Thyroid gland (tissue), 4 donors: ENCODE measurements around the gene PSMD5.

ENCODE experiments used
- CTCF ChIP-seq, 6 experiments: fragments of 200-600 bp in 3 of 6; fragments of 450-650 bp in 3 of 6; sonication (generic) in 3 of 6; IDR thresholded peaks; one replicate each; pipeline ENCODE4 v1.5.1; 2016 to 2019; ENCODE audit warnings: antibody characterized with exemption in 6 of 6, mild to moderate bottlenecking in 2 of 6, inconsistent platforms in 1 of 6, moderate library complexity in 1 of 6
- POLR2A ChIP-seq, 2 donors: fragments of 450-650 bp; IDR thresholded peaks; one replicate each; pipeline ENCODE4 v1.6.1; 2017; ENCODE audit warnings: antibody characterized with exemption in 2 of 2, mild to moderate bottlenecking in 2 of 2, moderate library complexity in 1 of 2

DNA sequence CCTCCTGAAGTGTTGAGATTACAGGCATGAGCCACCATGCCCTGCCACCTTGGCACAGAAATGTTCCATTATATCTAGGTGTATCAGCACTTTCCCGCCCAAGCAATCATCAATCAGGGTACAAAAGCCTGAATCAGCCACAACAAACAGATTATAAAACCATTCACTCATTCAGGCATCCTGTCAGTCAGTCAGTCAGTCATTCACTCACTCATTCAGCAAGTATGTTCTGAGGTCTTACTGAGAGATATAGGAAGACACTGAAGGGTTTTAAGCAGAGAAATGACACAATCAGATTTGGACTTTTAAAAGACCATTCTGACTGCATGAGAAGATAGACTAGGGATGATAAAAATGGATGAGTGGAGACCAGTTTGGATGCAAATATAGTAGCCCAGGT is 13.1 kb downstream of the PSMD5 start:
- no peak for TF ChIP-seq CTCF (IDR thresholded peaks at IDR 0.05)
- no peak for TF ChIP-seq POLR2A (IDR thresholded peaks at IDR 0.05)
